GM18502 (cell line): ENCODE measurements around the gene XBP1.
A peak's percentile ranks its signal among the peaks of the same experiment; 100 is the strongest.
"Not testable (repeated sequence)": the region's sequence is repeated elsewhere in the genome, so short reads cannot be mapped to it uniquely, and the experiment has no call there.

Experiments
- ATAC-seq: cut with Tn5 transposase; IDR thresholded peaks from one replicate; pipeline ENCODE4 v1.9.1; 2021; ENCODE audit warnings: mild to moderate bottlenecking; ENCODE audit not compliant: unreplicated experiment, poor library complexity

Gene XBP1

DNA sequence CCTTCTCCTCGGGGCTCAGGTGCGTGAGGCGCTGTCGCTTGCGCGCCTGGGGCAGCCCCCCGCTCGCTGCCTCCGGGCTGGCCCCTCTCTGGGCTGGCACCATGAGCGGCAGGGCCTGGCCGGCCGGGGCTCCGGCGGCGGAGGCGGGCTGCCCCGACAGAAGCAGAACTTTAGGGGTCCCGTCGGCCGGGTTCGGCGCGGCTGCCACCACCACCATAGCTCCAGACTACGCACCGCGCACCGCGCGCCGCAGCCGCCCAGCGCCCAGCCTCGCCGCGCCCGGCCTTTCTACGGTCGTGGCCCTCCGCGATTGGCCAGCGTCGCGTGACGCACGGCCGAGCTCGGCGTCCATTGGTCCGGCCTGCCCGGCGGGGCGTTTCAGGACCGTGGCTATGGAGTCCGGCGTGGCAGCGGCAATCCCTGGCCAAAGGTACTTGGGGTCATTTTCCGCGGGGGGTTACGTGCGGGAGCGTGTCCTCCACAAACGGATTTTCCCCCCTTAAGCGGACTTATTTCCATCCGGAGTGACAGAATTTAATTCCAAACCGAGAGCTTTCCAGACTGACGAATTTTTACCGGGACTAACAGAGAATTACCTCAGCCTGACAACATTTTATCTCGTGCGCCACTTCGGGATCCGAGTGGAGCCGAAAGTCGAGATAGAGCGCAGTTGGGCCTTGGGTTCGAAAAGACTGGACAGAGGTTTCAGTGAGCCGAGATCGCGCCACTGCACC is at the start of gene XBP1:
XBP1 (minus strand) TSS at position 262 of the 734 bp plus-strand sequence.
- ATAC-seq: peak; percentile 83

DNA sequence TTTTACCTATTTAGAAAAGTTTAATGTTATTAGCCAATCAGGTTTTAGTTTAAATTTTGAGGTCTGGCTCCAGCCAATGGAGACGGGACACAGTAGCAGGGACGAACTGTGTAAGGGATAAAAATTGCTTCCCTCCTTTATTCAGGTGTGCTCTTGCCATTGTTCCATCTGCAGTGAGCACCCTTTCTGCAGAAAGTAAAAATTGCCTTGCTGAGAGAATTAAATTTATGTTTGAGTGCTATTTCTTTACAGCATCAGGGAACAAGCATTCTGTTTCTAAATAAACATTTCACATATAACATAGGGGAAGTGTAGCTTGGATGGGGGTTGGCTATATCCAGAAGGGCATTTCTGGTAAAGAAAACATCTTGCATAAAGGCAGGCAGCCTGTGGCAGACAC is 46.6 kb upstream of the XBP1 start:
- ATAC-seq: no peak

DNA sequence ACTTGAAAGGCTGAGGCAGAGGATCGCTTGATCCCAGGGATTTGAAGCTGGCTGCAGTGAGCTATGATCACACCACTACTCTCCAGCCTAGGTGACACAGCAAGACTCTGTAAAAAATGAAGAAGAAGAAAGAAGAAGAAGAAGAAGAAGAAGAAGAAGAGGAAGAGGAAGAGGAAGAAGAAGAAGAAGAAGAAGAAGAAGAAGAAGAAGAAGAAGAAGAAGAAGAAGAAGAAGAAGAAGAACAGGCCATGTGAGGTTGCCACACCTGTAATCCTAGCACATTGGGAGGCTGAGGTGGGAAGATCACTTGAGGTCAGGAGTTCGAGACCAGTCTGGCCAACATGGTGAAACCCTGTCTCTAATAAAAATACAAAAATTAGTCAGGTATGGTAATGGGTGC is 43.9 kb upstream of the XBP1 start:
- ATAC-seq: not testable (repeated sequence)

DNA sequence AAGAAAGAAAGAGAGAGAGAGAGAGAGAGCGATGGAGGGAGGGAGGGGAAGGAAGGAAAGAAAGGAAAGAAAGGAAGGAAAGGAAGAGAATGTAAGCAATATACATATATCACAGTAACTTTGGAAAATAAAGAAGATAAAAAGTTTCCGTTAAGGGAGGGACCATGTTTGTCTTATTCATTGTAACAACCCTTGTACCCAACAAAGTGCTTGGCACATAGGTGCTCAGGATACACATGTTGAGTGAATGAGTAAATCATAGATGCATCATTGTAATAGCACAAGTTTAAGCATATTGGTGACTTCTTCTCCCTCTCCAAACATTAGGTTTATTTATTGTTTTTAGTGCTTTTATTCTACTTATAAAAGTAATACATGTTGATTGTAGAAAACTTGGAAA is 43.3 kb upstream of the XBP1 start:
- ATAC-seq: no peak

DNA sequence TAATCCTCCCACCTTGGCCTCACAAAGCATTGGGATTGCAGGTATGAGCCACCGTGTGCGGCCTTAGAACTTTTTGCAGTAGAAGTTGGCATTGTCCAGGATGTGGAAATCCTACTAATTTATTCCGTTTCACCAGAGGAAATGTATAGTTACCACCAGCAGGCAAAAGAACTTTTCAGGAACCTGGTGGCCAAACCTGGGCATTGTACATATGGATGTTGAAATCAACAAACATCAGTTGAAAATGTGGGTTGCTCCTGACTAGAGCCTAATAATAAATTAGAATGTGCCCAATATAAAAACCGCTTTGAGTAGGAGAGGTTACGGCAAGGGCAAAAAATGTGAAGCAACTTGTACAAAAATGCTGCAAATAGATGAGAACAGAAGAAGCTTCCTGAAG is 40.7 kb upstream of the XBP1 start:
- no peak for ATAC-seq

DNA sequence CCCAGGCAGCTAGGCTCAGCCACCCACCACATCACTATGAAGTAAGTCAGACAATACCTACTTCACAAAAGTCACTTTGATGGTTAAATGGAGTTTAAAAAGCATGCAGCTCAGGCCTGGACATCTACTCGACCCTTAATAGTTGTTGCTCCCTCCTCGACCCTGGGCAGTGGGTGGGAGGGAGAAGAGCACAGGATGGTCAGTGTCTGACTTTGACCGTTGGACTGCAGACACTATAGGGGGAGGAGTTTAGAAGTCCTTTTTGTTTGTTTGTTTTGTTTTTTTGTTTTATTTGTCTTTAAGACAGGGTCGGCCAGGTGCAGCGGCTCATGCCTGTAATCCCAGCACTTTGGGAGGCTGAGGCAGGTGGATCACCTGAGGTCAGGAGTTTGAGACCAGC is 38.6 kb upstream of the XBP1 start:
- no peak for ATAC-seq

DNA sequence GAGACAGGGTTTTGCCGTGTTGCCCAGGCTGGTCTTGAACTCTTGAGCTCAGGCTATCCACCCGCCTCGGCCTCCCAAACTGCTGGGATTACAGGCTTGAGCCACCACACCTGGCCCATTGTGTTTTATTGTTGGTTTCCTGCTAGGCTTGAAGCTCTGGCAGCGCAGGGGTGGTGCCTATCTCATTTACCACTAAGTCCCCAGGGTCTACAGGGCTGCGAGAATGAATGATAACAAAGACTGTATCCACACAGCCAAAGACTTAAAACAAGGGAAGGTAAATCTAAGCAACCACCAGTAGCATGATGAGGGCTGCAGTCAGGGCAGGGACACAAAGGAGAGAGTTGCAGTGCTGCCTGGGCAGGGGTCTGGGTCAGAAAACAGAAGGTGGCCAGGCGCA is 37.3 kb upstream of the XBP1 start:
- ATAC-seq: no peak

DNA sequence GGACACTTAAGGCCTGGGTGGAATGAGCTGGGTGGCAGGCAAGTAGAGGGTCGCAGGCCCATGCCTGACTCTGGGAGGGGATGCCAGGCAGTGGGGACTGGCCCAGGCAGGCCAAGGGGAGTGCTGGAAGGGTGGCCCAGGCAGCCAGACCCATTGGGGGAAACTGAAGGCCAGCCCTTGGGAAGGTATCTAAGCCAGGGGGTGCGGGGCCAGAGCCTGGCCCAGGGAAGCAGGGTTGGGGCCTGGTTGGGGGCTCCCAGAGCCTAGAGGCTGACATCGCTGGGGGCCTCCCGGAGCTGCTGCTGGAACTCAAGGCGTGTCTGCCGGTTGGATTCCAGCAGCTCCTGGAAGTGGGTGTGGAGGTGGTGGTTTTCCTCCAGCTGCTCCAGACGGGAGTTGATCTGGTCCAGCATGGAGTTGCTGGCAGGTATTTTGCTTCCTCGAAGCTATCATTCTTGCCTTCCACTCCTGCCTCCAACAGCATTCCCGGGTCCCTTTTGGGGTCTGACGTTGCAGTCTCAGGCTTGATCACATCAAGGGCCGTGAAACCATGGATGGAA is 35.3 kb upstream of the XBP1 start:
- ATAC-seq: no peak

DNA sequence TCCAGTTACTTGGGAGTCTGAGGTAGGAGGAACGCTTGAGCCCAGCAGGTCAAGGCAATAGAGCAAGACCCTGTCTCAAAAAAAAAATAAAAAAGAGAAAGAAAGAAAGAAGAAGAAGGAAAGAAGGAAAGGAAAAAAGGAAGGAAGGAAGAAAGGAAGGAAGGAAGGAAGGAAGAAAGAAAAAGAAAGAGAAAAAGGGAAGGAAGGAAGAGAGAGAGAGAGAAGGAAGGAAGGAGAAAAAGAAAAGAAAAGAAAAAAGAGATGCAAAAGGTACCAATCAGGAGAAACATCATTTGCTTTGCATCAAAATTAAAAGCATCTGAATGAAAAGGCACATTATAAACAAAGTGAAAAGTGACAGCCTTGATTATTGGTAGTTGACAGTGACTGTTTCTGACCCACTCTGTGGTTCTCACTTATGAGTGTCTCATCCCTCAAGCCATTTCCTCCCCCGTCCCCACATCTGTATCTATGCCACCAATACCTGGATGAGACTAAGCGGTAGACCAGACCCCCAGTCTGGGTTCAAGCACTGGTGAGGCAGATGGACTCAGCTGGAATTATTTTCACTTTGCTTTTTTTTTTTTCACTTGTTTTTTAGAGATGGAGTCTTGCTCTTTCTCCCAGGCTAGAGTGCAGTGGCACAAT is 33.0 kb upstream of the XBP1 start:
- no peak for ATAC-seq

DNA sequence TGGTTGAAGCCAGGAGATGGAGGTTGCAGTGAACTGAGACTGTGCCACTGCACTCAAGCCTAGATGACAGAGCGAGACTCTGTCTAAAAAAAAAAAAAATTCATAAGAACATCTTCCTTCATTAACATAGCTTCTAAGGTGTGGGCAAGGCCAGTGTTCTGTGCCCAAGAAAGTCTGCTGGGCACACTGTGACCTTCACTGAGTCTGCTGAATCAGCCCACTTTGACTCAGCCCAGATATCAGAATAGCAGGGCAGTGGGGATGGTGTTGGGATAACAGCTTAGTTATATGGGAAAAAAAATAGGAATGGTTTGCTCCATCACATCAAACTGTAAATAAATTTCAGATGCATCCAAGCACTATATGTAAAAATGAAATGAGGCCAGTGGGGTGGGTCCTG is 32.4 kb upstream of the XBP1 start:
- no peak for ATAC-seq

DNA sequence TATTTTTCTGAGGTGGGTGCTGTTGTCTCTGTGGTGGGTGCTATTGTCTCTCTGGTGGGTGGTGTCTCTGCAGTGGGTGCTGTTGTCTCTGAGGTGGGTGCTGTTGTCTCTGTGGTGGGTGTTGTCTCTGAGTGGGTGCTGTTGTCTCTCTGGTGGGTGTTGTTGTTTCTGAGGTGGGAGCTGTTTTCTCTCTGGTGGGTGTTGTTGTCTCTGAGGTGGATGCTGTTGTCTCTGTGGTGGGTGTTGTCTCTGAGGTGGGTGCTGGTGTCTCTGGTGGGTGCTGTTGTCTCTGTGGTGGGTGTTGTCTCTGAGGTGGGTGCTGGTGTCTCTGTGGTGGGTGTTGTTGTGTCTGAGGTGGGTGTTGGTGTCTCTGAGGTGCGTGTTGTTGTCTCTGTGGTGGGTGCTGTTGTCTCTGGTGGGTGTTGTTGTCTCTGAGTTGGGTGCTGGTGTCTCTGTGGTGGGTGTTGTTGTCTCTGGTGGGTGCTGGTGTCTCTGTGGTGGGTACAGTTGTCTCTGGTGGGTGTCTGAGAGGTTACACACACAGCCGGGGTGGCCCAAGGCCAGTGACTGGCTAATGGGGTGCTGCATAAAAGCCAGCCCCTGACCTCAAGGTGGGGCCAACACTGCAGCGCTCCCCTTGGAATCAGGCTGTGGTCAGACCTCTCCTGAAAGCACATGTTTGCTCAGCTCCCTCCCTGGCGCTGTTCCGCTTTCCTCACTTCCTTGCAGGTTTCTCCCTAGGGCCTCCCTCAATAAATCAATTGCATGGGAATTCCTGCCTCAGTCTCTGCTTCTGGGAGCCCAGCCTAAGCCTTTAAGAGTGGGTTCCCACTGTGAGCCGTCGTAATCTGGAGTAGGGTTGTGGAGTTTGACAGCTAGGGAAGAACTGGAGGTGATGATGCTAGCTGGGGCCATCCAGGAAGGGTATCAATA is 31.0 kb upstream of the XBP1 start:
- no peak for ATAC-seq

DNA sequence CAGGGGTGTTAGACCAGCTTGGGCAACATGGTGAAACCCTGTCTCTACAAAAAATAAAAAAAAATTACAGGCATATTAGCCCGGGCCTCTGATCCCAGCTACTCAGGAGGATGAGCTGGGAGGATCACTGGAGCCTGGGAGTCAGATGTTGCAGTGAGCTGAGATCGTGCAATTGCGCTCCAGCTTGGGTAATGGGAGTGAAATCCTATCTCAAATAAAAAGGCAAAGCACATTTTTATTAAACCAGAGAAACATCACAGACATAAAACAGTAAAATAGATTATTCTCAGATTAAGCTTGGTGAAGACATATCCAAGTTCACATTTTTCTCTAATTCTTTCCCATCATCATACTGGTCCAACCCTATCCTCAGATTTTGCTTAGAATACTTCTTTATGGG is 30.1 kb upstream of the XBP1 start:
- no peak for ATAC-seq

DNA sequence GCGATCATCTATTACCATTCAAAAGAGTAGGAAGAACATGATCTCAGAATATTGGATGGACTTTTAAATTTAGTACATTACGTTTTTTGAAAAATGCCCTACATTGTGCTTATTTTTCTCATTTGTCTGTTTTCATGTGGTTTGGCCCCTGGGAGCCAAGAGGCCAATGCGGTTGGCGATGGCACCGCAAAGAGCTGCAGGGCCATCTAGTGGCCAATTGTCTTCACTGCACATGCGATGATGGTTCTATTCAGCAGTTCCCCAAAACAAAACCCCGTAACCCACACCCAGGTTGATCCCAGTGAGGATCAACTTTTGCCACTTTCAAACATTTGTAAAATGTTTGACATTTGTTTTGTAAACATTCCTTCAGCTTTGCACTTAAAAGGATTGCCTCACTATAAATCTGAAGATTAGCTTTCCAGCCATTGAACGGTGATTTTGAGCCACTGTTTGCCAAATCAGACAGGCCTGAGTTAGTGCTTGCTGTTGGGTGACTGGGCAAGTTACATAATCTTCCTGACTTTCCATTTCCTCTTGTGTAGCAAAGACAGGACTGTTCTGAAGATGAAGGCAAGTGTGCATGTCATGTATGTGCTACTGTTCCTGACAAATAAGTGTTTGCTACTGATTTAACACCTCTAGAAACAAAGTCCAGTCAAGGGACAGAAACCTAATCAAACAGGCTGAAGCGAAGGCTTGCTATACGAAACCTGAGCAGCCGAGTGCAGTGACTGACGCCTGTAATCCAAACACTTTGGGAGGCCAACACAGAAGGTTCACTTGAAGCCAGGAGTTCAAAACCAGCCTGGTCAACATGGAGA is 29.2 kb upstream of the XBP1 start:
- no peak for ATAC-seq

DNA sequence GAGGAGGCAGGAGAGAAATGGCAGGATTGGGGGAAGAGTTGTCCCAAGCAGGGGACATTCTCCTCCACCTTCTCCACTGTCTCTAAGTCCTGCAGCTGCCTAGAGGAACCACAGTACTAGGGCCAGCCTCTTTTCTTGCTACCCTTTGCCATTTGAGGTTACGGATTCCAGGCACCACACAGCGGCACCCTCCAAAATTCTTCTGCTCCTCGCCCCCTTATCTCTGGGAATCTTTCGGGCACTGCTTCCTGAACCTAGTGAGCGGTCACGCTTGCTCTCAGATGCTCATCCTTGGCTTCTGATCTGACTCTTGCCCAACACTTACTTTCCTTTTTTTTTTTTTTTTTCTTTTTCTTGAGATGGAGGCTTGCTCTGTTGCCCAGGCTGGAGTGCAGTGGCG is 26.6 kb upstream of the XBP1 start:
- ATAC-seq: no peak

DNA sequence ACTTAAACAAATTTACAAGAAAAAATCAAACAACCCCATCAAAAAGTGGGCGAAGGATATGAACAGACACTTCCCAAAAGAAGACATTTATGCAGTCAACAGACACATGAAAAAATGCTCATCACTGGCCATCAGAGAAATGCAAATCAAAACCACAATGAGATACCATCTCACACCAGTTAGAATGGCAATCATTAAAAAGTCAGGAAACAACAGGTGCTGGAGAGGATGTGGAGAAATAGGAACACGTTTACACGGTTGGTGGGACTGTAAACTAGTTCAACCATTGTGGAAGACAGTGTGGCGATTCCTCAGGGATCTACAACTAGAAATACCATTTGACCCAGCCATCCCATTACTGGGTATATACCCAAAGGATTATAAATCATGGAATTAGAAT is 26.1 kb upstream of the XBP1 start:
- not testable (repeated sequence) for ATAC-seq

DNA sequence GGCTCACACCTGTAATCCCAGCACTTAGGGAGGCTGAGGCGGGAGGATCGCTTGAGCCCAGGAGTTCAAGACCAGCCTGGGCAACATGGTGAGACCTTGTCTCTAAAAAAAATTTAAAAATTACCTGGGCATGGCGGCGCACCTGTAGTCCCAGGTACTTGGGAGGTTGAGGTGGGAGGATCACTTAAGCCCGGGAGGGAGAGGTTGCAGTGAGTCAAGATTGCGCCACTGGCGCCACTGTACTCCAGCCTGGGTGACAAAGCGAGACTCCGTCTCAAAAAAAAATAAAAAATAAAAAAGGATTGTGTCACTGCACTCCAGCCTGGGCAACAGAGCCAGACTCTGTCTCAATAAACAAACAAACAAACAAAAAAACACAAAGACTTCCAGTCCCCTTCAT is 24.1 kb upstream of the XBP1 start:
- ATAC-seq: not testable (repeated sequence)

DNA sequence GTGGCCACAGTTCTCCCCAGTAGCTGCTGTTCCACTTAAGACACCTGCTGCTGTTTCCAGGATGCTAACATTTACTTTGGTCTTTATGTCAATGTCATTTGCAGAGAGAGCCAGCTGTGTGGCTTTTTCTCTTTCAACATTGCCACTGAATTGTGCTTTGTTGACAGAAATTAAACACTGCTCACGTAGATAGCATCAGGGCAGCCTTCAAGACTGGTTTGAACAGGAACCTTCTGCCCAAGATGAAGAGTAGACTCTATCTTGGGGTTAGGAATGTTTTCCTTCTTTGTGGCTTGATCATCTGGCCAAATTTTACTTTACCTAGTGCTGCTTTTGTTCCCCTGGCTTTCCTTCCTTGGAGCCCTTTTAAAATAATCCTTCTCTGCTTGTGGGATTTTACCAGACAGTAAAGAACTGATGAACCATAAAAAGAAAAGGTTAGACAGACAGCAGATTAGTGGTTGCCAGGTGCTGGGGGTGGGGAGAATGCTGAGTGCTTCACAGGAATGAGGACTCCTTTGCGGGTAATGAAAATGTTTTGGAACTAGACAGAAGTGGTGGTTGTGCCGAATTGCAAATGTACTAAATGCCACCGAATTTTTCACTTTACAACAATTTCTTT is 22.7 kb upstream of the XBP1 start:
- ATAC-seq: no peak

DNA sequence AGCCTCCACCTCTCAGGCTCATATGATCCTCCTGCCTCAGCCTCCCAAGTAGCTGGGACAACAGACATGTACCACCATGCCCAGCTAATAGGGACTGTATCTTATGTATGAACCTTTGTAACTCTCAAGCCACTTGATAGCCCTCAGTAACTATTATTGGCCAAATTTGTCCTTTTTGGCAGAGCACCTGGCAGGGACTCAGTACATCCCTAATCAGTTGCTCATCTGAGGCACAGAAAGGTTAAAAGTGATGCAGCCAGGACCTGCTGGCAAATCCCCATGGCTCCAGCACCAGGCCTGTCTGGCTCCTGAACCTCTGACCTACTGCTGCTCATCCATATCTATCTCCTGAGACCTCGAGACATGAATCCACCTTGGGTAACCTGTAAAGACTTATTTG is 21.1 kb upstream of the XBP1 start:
- ATAC-seq: no peak

DNA sequence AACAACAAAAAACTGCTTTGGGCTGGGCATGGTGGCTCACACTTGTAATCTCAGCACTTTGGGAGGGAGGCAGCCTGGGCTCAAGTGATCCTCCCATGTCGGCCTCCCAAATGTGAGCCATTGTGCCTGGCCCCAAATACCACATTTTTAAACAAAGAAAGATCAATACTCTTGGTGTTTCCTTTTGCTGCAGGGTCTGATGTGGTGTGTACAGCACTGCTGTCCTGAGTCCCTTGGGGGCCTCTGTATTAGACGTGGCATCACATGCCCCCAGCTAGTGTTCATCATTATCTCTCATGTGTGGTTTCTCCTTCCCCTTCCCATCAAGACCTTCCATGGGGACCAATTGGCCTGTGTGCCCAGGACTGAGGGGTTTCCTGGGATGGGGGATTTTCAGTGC is 20.5 kb upstream of the XBP1 start:
- ATAC-seq: no peak
